Sigmoid colon (tissue), 3 donors: ENCODE data around the gene TAF7.

Experiments
- CTCF ChIP-seq, 4 experiments: fragments of 450-650 bp in 3 of 4; fragments of 200-600 bp in 1 of 4; IDR thresholded peaks; one replicate each; pipeline ENCODE4 v1.5.1; 2016 to 2019; ENCODE audit warnings: antibody characterized with exemption in 4 of 4, mild to moderate bottlenecking in 3 of 4, moderate library complexity in 2 of 4
- POLR2A ChIP-seq, 2 donors: fragments of 450-650 bp; IDR thresholded peaks; one replicate each; pipeline ENCODE4 v1.6.1; 2016; ENCODE audit warnings: antibody characterized with exemption in 2 of 2, mild to moderate bottlenecking in 2 of 2, moderate library complexity in 2 of 2

GRCh38 chr5:141343242-141343952 lies 22.8 kb upstream of the TAF7 start, which contains the start of gene PCDHGA3:
- TF ChIP-seq POLR2A (IDR thresholded peaks at IDR 0.05) (no peak), CTCF (IDR thresholded peaks at IDR 0.05) (no peak)
